Retinal pigment epithelial cell (primary cell): ENCODE measurements around the gene OR52L1.

Experiments used
- DNase-seq: peaks from one replicate; pipeline ENCODE4 v3.0.0-alpha.2; 2010; ENCODE audit warnings: low read depth
- H3K4me3 ChIP-seq: 2 replicates; pipeline ENCODE4 v1.5.1; 2011; ENCODE audit warnings: mild to moderate bottlenecking, low read length, control low read depth, moderate library complexity
- TF ChIP-seq, protein P1 (sequence below): conservative IDR thresholded peaks from 2 replicates; pipeline ENCODE4 v1.5.1; 2011; ENCODE audit warnings: low read depth, low read length, control low read depth, inconsistent platforms

OR52L1 gene

DNA sequence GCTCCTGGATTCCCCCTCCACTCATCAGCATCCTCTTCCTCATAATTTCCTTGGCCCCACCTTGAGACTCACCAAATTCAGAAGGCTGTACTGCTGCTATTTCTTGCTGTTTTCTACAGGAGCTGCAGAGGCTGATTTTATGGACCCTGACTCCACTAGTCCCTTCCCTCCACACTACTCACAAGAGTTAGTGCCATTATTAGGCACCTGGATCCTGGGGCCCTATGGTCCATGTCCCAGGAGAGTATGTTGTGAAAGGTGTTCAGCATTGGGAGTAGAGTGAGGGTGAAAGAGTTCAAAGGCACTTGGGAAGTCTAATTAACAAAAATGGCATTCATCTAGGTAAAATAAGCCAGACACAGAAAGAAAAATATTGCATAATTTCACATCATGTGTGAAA is 20.1 kb upstream of the OR52L1 start, which contains the start of gene OR56A4:
TSS of gene OR56A4 (minus strand) at position 101 of the 400 bp plus-strand sequence. CDS start 3,954 bp downstream, outside the sequence.
- TF ChIP-seq, protein P1, sequence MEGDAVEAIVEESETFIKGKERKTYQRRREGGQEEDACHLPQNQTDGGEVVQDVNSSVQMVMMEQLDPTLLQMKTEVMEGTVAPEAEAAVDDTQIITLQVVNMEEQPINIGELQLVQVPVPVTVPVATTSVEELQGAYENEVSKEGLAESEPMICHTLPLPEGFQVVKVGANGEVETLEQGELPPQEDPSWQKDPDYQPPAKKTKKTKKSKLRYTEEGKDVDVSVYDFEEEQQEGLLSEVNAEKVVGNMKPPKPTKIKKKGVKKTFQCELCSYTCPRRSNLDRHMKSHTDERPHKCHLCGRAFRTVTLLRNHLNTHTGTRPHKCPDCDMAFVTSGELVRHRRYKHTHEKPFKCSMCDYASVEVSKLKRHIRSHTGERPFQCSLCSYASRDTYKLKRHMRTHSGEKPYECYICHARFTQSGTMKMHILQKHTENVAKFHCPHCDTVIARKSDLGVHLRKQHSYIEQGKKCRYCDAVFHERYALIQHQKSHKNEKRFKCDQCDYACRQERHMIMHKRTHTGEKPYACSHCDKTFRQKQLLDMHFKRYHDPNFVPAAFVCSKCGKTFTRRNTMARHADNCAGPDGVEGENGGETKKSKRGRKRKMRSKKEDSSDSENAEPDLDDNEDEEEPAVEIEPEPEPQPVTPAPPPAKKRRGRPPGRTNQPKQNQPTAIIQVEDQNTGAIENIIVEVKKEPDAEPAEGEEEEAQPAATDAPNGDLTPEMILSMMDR: no peak
- no peak within 1 kb of the TSS for H3K4me3 ChIP-seq
- no peak for DNase-seq

DNA sequence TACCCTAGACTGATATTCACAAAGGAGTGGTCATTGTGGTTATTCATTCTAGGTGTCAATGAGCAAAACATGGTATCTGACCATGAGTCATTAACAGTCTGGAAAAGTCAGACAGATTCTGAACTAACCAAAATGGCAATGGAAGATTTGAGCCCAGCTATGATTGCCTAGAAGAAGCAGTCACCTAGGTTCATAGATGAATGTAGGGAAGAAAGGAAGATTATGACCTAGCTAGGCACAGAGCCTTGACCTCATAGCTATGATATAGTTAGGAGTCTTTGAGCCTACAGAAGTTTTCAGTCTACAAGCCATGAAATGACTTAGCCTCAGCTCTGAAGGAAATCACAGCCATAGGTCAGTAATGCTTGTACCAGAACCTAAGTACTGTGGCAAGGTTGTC is 19.6 kb upstream of the OR52L1 start:
- DNase-seq: no peak
- H3K4me3 ChIP-seq: no peak overlapping the region
- TF ChIP-seq, protein P1: no peak

DNA sequence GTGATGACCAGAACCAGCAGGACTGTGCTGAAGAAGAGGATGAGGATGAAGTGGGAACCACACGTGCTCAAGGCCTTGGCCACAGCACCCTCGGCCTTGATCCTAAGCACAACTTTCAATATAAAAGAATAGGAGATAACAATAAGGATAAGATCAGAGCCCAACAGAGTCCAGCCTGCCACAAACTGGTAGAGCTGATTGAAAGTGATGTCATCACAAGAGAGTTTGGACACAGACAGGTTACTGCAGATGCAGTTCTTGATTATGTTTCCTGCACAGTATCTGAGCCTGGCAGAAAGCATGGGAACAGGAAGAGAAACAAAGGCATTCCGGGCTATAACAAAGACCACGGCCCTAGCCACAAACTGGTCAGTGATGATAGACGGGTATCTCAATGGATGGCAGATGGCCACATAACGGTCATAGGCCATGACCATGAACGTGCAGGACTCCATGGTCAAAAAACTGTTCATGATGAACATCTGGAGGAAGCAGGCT is 15.5 kb upstream of the OR52L1 start:
- no peak for DNase-seq
- TF ChIP-seq, protein P1: no peak
- H3K4me3 ChIP-seq: no peak overlapping the region

DNA sequence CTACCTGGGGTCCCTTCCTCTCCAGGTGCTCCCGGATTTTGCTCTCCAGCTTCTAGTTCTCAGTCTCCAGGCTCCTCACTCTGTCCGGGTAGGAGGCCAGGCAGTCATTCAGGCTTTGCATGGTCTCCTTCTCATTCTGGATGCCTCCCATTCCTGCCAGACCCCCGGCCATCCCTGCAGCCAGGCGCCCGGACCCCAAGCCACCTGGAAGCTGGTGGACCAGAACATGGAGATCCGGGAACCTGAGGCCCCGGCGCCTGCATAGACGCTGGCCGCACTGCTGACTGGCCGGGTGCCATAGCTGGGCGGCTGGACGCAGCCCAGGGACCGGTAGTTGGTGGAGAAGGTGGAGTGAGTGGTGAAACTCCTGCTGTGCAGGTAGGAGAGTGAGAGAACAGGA is 8.0 kb upstream of the OR52L1 start:
- H3K4me3 ChIP-seq: no peak overlapping the region
- DNase-seq: no peak
- TF ChIP-seq, protein P1: no peak

DNA sequence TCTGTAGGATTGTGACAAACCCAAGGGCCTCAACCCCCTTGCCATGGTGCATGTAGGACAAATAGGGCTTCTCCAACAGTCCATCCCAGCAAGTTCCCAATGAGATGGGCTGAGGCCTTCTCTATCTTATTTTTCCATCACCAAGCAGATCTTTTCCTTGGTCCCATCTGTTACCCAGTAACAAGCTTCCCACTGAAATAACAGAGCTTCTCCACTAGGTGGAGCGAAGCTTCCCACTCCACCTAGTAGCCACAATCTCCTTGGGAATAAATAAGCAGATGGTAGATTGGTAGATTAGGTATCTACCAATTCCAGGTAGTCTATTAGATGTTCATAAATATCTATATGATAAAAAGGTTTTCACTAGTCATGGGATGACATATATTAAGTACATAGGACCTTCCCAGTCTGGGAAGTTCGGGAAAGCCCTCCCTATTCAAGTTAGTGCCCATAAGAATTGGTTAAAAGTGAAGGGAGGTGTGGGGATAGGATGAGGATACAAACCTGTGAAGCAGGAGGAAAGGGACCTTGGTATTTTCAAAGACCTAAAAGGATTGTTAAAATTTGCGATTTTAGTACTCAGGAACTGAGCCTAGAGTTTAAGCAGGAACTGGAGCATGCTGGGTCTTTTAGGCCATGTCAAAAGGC is 5.9 kb upstream of the OR52L1 start:
- H3K4me3 ChIP-seq: no peak overlapping the region
- no peak for DNase-seq
- TF ChIP-seq, protein P1: peak; percentile 50

DNA sequence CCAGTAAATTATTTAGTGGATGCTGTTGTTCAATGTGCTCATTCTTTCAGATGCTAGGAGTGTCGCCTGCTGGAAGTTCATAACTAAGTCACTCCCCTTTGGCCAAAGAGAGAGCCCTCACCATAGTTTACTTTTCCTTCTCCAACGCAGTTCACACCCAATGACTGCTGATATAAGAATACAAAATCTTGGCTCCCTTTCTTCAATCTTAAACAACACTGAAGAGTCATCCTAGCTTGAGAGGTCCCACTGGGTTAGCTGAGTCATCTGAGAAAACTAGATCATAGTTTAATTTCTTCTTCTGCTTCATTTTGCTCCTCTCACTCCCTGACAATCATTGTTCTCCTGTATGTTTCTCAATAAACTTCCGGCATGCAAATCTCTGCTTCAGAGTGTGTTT is 5.4 kb upstream of the OR52L1 start:
- TF ChIP-seq, protein P1: no peak
- H3K4me3 ChIP-seq: no peak overlapping the region
- no peak for DNase-seq

DNA sequence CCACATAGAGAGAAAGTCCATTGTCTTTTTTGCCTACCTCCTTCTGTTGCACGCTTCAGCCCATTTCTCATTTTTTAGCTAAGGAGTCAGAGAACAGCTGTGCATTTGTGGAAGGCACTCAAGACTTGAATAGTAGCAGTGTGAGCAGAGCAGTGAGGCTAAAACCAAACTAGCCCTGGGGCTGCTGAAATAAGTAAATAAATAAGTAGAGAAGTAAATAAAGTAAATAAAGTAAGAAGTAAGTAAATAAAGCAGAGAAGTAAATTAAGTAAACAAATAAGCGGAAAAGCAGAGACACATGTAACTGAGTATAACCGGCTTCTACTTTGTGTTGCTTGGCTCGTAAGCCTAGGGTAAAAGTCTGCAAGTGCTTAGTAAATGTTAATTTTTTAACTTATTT is 2.4 kb upstream of the OR52L1 start:
- no peak overlapping the region for H3K4me3 ChIP-seq
- TF ChIP-seq, protein P1: no peak
- DNase-seq: no peak
